ENCODE results near the gene MLLT3. TPM values are rescaled to one million over a fixed set of nuclear protein-coding genes. Genes with fewer than 3 reads are reported as not detected.

MLLT3 gene
- total and polyA plus RNA-seq, 8 donors: 6.5 to 48.7 (median 24.4) TPM

GRCh38 chr9:20538092-20538491 lies 84.2 kb downstream of the MLLT3 start:
- intact Hi-C loops (cut with DNase I; ENCODE audit: low total_unique reads): no loop called here
- H3K27ac ChIP-seq: no peak overlapping the region
- no peak for DNase-seq
- no peaks in the 10 kb centered on the region for H3K27me3 ChIP-seq
- H3K9me3 ChIP-seq: peaks cover 3 to 19% (median 14%) of the 10 kb centered on the region in 4 donors
- TF ChIP-seq POLR2AphosphoS5 (IDR thresholded peaks at IDR 0.05): no peak
- no peak for TF ChIP-seq EP300 (IDR thresholded peaks at IDR 0.05)
- TF ChIP-seq POLR2A (IDR thresholded peaks at IDR 0.05): no peak
- no peak for TF ChIP-seq CTCF (IDR thresholded peaks at IDR 0.05)
- no peak overlapping the region for H3K4me3 ChIP-seq
- H3K36me3 ChIP-seq: peaks cover 0 to 9% (median 3%) of the 10 kb centered on the region in 4 donors
- H3K4me1 ChIP-seq: peaks cover 0 to 15% (median 7%) of the 10 kb centered on the region in 4 donors

GRCh38 chr9:20537294-20537693 lies 85.0 kb downstream of the MLLT3 start:
- H3K27ac ChIP-seq: no peak overlapping the region
- no peak overlapping the region for H3K4me3 ChIP-seq
- peaks cover 0 to 15% (median 7%) of the 10 kb centered on the region in 4 donors for H3K4me1 ChIP-seq
- H3K9me3 ChIP-seq: peaks cover 3 to 19% (median 14%) of the 10 kb centered on the region in 4 donors
- intact Hi-C loops (cut with DNase I; ENCODE audit: low total_unique reads): no loop called here
- H3K27me3 ChIP-seq: no peaks in the 10 kb centered on the region
- WGBS, 5 donors: 22 to 76% (median 41%) methylated on average over 2 of the region's 2 CpGs
- H3K36me3 ChIP-seq: peaks cover 0 to 9% (median 3%) of the 10 kb centered on the region in 4 donors
- no peak for DNase-seq
- TF ChIP-seq CTCF (IDR thresholded peaks at IDR 0.05) (no peak), EP300 (IDR thresholded peaks at IDR 0.05) (no peak)

- Histone ChIP-seq H3K27ac (no peak overlapping the region), H3K27me3 (no peaks in the 10 kb centered on the region), H3K4me3 (no peak overlapping the region), H3K36me3 (no peaks in the 10 kb centered on the region), H3K4me1 (peaks cover 0 to 12% (median under 1%) of the 10 kb centered on the region in 4 donors), H3K9me3 (no peaks in the 10 kb centered on the region)
- intact Hi-C loops (cut with DNase I; ENCODE audit: low total_unique reads): no loop called here
- DNase-seq: no peak
- TF ChIP-seq POLR2AphosphoS5 (IDR thresholded peaks at IDR 0.05) (no peak), CTCF (IDR thresholded peaks at IDR 0.05) (no peak), POLR2A (IDR thresholded peaks at IDR 0.05) (no peak), EP300 (IDR thresholded peaks at IDR 0.05) (no peak)
- 90 to 99% (median 93%) methylated on average over 4 of the region's 4 CpGs for WGBS, 5 donors
These were observed 89.7 kb downstream of the MLLT3 start for GRCh38 chr9:20532584-20532983.

GRCh38 chr9:20529837-20530236 lies 92.5 kb downstream of the MLLT3 start:
- 67 to 95% (median 71%) methylated on average over 2 of the region's 2 CpGs for WGBS, 5 donors

More at GRCh38 chr9:20529837-20530236, 92.5 kb downstream of the MLLT3 start:
- TF ChIP-seq CTCF (IDR thresholded peaks at IDR 0.05) (no peak), POLR2AphosphoS5 (IDR thresholded peaks at IDR 0.05) (no peak), EP300 (IDR thresholded peaks at IDR 0.05) (no peak), POLR2A (IDR thresholded peaks at IDR 0.05) (no peak)
- intact Hi-C loops (cut with DNase I; ENCODE audit: low total_unique reads): no loop called here
- Histone ChIP-seq H3K4me1 (peaks cover 0 to 19% (median 9%) of the 10 kb centered on the region in 4 donors), H3K27ac (no peak overlapping the region), H3K36me3 (no peaks in the 10 kb centered on the region), H3K4me3 (no peak overlapping the region), H3K27me3 (no peaks in the 10 kb centered on the region), H3K9me3 (no peaks in the 10 kb centered on the region)
- no peak for DNase-seq
